Activated CD4-positive, alpha-beta memory T cell treated with anti-CD3 and anti-CD28 coated beads for 36 hours (primary cell): Measurements from ENCODE around the gene CHRNB1. TPM values are rescaled to one million over a fixed set of nuclear protein-coding genes. Genes with fewer than 3 reads are reported as not detected.

Experiments
- CTCF ChIA-PET: fragments of 350-600 bp; sonication (Branson Sonifier 250); formaldehyde crosslinking; loops from one replicate; lab custom pipeline; 2021; ENCODE audit warnings: antibody characterized with exemption, inconsistent platforms; lab: Charles Lee
- POLR2A ChIA-PET: fragments of 350-600 bp; sonication (Branson Sonifier 250); formaldehyde crosslinking; loops from one replicate; lab custom pipeline; 2021; ENCODE audit warnings: antibody characterized with exemption; lab: Charles Lee
- DNase-seq: peaks from one replicate; pipeline ENCODE4 v3.0.0-alpha.2; 2020
- H3K27ac Mint-ChIP-seq: one replicate; pipeline ENCODE4 v1.8.0; 2021; ENCODE audit warnings: mixed read lengths
- H3K27me3 Mint-ChIP-seq: one replicate; pipeline ENCODE4 v1.8.0; 2021; ENCODE audit warnings: mixed read lengths
- H3K36me3 Mint-ChIP-seq: one replicate; pipeline ENCODE4 v1.8.0; 2021; ENCODE audit warnings: mixed read lengths
- H3K4me1 Mint-ChIP-seq: one replicate; pipeline ENCODE4 v1.8.0; 2021; ENCODE audit warnings: low read depth, mixed read lengths
- H3K4me3 Mint-ChIP-seq: one replicate; pipeline ENCODE4 v1.8.0; 2021; ENCODE audit warnings: mild to moderate bottlenecking, mixed read lengths
- H3K9me3 Mint-ChIP-seq: one replicate; pipeline ENCODE4 v1.8.0; 2021; ENCODE audit warnings: mixed read lengths
- intact Hi-C: fragments of 100-400 bp; cut with micrococcal nuclease; formaldehyde crosslinking; loops from one replicate; pipeline ENCODE4 v1.15.1; 2023
- total RNA-seq, 2 experiments: library from RNA; stranded (reverse); gene quantifications; one replicate each; pipeline ENCODE4 v1.2.3, GENCODE V29; 2021

CHRNB1 gene
- total RNA-seq, 2 experiments from 2014 or later = 7.7 to 8.5 TPM

DNA sequence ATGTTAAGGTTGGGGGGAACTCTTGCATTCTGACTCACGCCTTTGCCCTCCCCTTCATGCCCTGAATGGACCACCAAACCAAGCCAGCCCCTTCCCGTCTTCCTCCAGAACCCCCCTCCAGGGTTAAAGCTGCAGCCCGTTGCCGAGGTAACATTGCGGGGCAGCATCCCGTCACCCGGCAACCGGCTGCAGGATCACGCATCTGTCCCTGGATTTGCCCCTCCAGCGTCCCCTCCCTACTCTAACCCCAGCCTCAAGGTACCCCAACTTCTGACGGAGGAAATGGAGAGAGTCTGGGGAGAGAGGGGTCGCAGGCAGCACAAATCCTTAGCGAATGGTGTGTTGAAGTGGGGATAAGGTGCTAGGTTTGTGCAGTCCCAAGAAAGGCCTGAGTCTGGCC is 37.8 kb upstream of the CHRNB1 start:
- DNase-seq = no peak
- Mint-ChIP-seq H3K27me3 (no peaks in the 10 kb centered on the region), H3K27ac (no peak overlapping the region), H3K4me1 (peaks cover 21% of the 10 kb centered on the region), H3K4me3 (no peak overlapping the region), H3K36me3 (no peaks in the 10 kb centered on the region), H3K9me3 (no peaks in the 10 kb centered on the region)
- intact Hi-C loops = no loop called here
- POLR2A ChIA-PET = no interaction called here
- CTCF ChIA-PET = interaction anchor here (1.0 to 1.5 kb wide), 2 partner anchors 30 to 51 kb away, joined by 3 to 6 read pairs; no protein-coding TSS in a partner anchor

DNA sequence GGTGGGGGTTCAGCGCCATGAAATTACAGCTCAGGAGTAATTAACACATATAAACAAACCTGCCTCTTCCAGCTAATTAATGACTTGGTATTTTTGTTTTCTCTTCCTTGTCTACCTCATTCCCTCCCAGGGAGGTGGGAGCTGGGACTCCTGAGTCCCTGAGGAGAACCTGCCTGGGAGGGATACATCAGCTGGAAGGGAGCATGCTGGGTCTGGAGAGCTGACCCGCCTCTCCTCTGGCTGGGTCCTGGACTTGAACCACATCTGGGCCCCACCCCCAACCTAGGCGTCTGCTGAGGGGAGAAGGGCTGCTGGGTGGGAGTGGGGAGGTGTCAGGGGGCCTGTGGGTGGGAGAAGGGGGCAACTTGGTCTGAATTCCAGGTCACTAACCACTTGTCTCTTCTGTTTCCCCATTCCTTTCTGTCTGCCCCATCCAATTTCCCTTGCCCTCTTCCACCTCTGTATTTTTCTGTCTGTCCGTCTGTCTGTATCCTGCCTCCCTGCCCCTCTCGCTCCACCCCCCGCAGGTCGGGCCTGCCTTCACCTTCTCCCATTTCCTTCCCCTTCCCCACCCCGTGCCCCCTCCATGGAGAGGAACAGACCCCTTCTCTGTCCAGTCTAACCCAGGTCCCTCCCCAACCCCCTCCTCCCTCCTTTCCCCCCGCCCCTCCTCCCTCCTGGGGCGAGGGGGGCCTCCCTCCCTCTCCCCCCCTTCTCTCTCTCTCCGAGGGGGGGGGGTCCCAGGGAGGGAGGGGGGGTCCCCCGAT is 37.2 kb upstream of the CHRNB1 start, which contains the start of gene NLGN2:
Gene NLGN2 (plus strand): TSS at position 361 of the 767 bp plus-strand sequence. CDS start 411 bp downstream, outside the sequence.
- H3K36me3 Mint-ChIP-seq = no peaks in the 10 kb centered on the region
- intact Hi-C loops = no loop called here
- DNase-seq = no peak
- no peaks in the 10 kb centered on the region for H3K27me3 Mint-ChIP-seq
- ChIA-PET POLR2A (no interaction called here), CTCF (interaction anchor here (1.5 kb wide), 1 partner anchor 52 kb away, joined by 3 read pairs; no protein-coding TSS in a partner anchor)
- peaks cover 21% of the 10 kb centered on the region for H3K4me1 Mint-ChIP-seq
- no peaks in the 10 kb centered on the region for H3K9me3 Mint-ChIP-seq
- peak within 1 kb of the TSS; percentile 20 for H3K4me3 Mint-ChIP-seq
- H3K27ac Mint-ChIP-seq = no peak within 1 kb of the TSS

DNA sequence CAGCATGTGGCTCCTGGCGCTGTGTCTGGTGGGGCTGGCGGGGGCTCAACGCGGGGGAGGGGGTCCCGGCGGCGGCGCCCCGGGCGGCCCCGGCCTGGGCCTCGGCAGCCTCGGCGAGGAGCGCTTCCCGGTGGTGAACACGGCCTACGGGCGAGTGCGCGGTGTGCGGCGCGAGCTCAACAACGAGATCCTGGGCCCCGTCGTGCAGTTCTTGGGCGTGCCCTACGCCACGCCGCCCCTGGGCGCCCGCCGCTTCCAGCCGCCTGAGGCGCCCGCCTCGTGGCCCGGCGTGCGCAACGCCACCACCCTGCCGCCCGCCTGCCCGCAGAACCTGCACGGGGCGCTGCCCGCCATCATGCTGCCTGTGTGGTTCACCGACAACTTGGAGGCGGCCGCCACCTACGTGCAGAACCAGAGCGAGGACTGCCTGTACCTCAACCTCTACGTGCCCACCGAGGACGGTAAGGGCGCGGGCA is 36.6 kb upstream of the CHRNB1 start:
- POLR2A ChIA-PET = no interaction called here
- Mint-ChIP-seq H3K4me3 (no peak overlapping the region), H3K9me3 (no peaks in the 10 kb centered on the region), H3K36me3 (no peaks in the 10 kb centered on the region), H3K27me3 (no peaks in the 10 kb centered on the region), H3K4me1 (peaks cover 15% of the 10 kb centered on the region), H3K27ac (no peak overlapping the region)
- intact Hi-C loops = no loop called here
- DNase-seq = peak; percentile 53
- CTCF ChIA-PET = interaction anchor here (1.5 kb wide), 1 partner anchor 52 kb away, joined by 3 read pairs; no protein-coding TSS in a partner anchor

DNA sequence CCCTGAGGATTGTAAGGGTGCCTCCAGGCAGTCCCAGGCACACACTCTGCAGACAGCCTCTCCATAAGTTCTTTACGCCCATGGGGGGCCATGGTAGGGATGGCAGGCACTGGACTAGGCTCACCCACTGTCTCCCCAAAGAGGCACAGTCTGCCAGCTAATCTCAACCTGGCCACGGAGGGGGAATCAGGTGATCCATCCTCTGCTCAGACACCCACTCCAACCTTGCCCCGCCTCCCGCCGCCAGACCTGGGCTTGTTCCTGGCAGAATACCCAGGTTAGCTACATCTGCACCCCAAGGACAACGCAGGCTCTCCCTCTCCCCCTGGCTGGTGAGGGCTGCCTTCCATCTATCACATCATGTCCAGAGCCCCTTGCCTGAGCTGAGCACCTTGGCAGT is 36.0 kb upstream of the CHRNB1 start:
- intact Hi-C loops = no loop called here
- Mint-ChIP-seq H3K36me3 (no peaks in the 10 kb centered on the region), H3K27me3 (no peaks in the 10 kb centered on the region), H3K4me3 (no peak overlapping the region), H3K27ac (no peak overlapping the region), H3K9me3 (no peaks in the 10 kb centered on the region), H3K4me1 (peaks cover 15% of the 10 kb centered on the region)
- CTCF ChIA-PET = no interaction called here
- DNase-seq = no peak
- POLR2A ChIA-PET = no interaction called here

DNA sequence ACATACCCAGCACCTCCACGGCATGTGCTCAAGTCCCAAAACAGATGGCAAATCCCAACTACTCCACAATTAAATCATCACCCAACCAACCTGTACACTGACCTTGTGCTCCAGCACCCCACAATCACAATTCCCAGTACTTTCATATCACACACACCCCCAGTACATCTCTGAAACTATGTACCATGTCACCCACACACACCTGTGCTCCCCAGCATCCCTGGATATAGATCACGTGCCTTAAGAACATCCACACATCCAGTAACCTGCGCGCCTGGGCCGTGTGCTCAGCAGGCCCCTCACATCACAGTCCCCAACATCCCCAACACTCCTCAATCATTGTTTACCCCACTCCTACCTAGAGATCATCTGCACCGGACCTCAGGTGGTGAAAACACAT is 35.1 kb upstream of the CHRNB1 start:
- no peak for DNase-seq
- Mint-ChIP-seq H3K4me1 (peaks cover 15% of the 10 kb centered on the region), H3K36me3 (no peaks in the 10 kb centered on the region), H3K27ac (no peak overlapping the region), H3K27me3 (no peaks in the 10 kb centered on the region), H3K4me3 (no peak overlapping the region), H3K9me3 (no peaks in the 10 kb centered on the region)
- intact Hi-C loops = no loop called here
- CTCF ChIA-PET = no interaction called here
- POLR2A ChIA-PET = no interaction called here

DNA sequence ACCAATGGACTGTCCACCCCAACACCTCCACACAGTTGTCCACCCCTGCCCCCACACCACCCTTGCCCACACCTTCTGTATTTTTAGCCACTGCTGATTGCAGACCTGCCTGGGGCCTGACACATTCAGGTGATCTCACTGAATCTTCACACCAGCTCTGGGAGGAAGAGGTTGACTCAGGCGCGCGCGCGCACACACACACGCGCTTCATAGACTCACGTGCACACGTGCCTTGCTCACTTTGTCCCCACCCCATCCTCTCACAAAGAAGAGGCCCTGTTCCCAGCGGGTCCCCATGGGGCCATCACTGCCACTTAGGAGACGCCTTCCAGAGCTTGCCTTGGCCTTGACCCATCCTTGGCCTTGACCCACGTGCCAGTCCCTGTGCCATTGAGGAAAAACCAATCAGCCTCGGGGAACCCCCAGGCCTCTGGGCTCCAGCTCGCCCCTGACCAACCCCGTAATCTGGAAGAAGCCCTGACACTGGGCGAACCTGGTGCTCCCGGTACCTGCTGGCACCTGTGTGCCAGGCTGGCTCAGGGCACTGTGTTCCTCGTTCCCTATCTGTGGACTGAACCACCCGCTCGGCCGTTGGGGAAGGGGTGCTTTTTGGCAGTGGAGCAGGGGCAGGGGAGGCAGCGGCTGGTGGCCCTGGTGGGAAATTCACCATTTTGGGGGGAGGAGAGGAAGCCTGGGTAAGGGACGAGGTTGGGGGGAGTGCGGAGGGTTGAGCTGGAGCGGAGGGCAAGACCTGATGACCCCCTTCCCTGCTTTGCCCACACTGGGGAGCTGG is 34.0 kb upstream of the CHRNB1 start:
- Mint-ChIP-seq H3K4me1 (peaks cover 9% of the 10 kb centered on the region), H3K36me3 (no peaks in the 10 kb centered on the region), H3K27ac (no peak overlapping the region), H3K27me3 (no peaks in the 10 kb centered on the region), H3K9me3 (no peaks in the 10 kb centered on the region), H3K4me3 (no peak overlapping the region)
- DNase-seq = no peak
- CTCF ChIA-PET = no interaction called here
- intact Hi-C loops = no loop called here
- POLR2A ChIA-PET = no interaction called here

DNA sequence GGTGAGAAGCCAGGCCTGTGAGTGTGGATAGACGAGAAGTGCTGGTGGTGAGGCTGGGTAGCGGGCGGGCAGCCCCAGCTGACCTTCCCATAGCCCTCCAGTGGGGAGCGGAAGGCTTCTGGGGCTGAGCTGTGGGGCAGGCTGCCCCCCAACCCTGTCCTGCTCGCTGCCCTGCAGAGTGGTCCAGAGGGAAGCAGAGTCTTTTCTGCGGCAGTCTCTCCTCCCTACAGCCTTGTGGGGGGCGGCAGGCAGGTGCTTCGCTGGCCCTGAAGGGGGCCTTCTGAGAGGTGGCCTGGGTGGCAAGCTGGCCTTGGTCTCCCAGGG is 33.5 kb upstream of the CHRNB1 start:
- Mint-ChIP-seq H3K27me3 (no peaks in the 10 kb centered on the region), H3K9me3 (no peaks in the 10 kb centered on the region), H3K4me3 (no peak overlapping the region), H3K4me1 (peaks cover 5% of the 10 kb centered on the region), H3K27ac (no peak overlapping the region), H3K36me3 (no peaks in the 10 kb centered on the region)
- POLR2A ChIA-PET = no interaction called here
- no peak for DNase-seq
- CTCF ChIA-PET = no interaction called here
- intact Hi-C loops = no loop called here

DNA sequence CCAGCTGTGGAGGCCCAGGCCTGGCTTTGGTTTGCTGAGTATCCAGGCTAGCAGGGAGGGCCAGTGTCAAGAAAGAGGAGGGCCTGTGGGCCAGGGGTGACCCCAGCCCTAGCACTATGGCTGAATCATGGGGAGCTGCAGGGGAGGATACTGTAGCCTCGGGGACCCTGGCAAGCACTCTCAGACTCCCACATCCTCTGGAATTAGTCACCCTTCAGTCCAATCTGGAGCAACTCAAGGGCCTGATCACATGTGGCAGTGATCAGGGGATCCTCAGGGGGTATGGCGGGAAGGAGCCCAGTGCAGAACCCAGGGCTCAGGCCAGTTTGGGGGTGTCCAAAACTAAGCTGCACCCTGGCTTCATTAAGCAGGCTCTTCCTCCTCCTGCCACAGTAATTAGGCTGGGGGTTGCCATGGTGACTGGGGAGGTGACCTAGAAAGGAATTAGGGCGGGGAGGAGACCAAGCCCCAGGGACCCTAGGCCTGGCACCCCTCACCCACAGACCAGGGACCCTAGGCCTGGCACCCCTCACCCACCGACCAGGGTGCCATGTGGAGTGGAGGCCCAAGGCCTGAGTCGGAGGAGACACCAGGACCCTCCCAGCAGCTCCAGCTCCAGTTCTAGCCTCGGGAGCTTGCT is 31.4 kb upstream of the CHRNB1 start:
- no peak for DNase-seq
- intact Hi-C loops = no loop called here
- Mint-ChIP-seq H3K27ac (no peak overlapping the region), H3K4me3 (no peak overlapping the region), H3K36me3 (no peaks in the 10 kb centered on the region), H3K27me3 (no peaks in the 10 kb centered on the region), H3K4me1 (no peaks in the 10 kb centered on the region), H3K9me3 (no peaks in the 10 kb centered on the region)
- CTCF ChIA-PET = interaction anchor here (0.7 to 1.1 kb wide), 2 partner anchors 56 to 75 kb away, joined by 3 to 5 read pairs; no protein-coding TSS in a partner anchor
- POLR2A ChIA-PET = interaction anchor here (0.6 kb wide), 1 partner anchor 104 kb away, joined by 4 read pairs; no protein-coding TSS in a partner anchor

DNA sequence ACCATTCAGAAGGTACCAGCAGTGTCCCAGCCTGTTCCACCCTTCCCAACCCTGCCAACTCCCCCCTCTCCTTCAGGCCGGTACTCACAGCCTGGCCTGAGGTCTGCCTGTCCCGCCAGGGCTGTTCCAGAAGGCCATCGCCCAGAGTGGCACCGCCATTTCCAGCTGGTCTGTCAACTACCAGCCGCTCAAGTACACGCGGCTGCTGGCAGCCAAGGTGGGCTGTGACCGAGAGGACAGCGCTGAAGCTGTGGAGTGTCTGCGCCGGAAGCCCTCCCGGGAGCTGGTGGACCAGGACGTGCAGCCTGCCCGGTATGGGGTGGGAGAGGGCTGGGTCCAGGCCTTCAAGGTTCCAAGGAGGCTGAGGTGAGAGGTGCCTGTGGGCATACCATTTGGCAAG is 30.0 kb upstream of the CHRNB1 start:
- no peak overlapping the region for H3K4me3 Mint-ChIP-seq
- H3K36me3 Mint-ChIP-seq = no peaks in the 10 kb centered on the region
- H3K9me3 Mint-ChIP-seq = no peaks in the 10 kb centered on the region
- ChIA-PET POLR2A (no interaction called here), CTCF (no interaction called here)
- H3K27ac Mint-ChIP-seq = no peak overlapping the region
- H3K27me3 Mint-ChIP-seq = no peaks in the 10 kb centered on the region
- intact Hi-C loops = no loop called here
- no peaks in the 10 kb centered on the region for H3K4me1 Mint-ChIP-seq
- no peak for DNase-seq

DNA sequence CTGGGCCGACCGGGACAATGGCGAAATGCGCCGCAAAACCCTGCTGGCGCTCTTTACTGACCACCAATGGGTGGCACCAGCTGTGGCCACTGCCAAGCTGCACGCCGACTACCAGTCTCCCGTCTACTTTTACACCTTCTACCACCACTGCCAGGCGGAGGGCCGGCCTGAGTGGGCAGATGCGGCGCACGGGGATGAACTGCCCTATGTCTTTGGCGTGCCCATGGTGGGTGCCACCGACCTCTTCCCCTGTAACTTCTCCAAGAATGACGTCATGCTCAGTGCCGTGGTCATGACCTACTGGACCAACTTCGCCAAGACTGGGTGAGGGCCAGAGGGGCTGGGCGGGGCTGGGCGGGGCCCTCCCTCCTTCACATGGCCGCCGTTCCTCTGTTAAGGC is 29.1 kb upstream of the CHRNB1 start:
- CTCF ChIA-PET = no interaction called here
- intact Hi-C loops = no loop called here
- DNase-seq = no peak
- Mint-ChIP-seq H3K4me3 (no peak overlapping the region), H3K27me3 (no peaks in the 10 kb centered on the region), H3K4me1 (no peaks in the 10 kb centered on the region), H3K27ac (no peak overlapping the region), H3K9me3 (no peaks in the 10 kb centered on the region), H3K36me3 (no peaks in the 10 kb centered on the region)
- POLR2A ChIA-PET = no interaction called here

DNA sequence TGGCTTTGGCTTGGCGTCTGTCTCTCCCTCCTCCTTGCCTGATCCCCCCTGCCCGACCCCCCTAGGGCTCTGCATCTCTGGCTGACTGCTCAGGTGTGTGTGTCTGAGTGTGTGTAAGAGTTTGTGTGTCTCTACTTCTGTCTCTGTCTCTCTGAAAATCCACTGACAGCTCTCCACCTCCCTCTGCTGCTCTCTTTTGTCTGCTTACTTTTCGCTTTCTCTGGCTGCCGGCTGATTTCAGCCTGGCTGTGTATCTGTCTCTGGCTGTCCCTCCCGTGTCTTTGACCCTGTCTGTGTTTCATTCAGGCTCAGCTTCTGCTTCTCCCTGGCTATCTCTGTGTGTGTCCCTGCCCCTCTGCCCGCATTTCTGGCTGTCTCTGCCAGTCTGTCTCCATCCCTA is 28.5 kb upstream of the CHRNB1 start:
- no peak for DNase-seq
- H3K9me3 Mint-ChIP-seq = no peaks in the 10 kb centered on the region
- intact Hi-C loops = no loop called here
- no peaks in the 10 kb centered on the region for H3K27me3 Mint-ChIP-seq
- H3K4me3 Mint-ChIP-seq = no peak overlapping the region
- no peaks in the 10 kb centered on the region for H3K36me3 Mint-ChIP-seq
- ChIA-PET POLR2A (no interaction called here), CTCF (no interaction called here)
- H3K27ac Mint-ChIP-seq = no peak overlapping the region
- no peaks in the 10 kb centered on the region for H3K4me1 Mint-ChIP-seq

DNA sequence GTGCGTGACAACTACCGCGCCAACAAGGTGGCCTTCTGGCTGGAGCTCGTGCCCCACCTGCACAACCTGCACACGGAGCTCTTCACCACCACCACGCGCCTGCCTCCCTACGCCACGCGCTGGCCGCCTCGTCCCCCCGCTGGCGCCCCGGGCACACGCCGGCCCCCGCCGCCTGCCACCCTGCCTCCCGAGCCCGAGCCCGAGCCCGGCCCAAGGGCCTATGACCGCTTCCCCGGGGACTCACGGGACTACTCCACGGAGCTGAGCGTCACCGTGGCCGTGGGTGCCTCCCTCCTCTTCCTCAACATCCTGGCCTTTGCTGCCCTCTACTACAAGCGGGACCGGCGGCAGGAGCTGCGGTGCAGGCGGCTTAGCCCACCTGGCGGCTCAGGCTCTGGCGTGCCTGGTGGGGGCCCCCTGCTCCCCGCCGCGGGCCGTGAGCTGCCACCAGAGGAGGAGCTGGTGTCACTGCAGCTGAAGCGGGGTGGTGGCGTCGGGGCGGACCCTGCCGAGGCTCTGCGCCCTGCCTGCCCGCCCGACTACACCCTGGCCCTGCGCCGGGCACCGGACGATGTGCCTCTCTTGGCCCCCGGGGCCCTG is 27.7 kb upstream of the CHRNB1 start:
- Mint-ChIP-seq H3K27ac (no peak overlapping the region), H3K27me3 (no peaks in the 10 kb centered on the region), H3K36me3 (no peaks in the 10 kb centered on the region), H3K4me1 (no peaks in the 10 kb centered on the region), H3K4me3 (no peak overlapping the region), H3K9me3 (no peaks in the 10 kb centered on the region)
- DNase-seq = no peak
- ChIA-PET POLR2A (no interaction called here), CTCF (interaction anchor here (0.8 kb wide), 1 partner anchor 121 kb away, joined by 3 read pairs; no protein-coding TSS in a partner anchor)
- intact Hi-C loops = no loop called here
